ENCODE results near the gene NANOS1.

Gene NANOS1

GRCh38 chr10:118985576-118985975, 43.9 kb upstream of the NANOS1 start:
- in situ Hi-C loops (cut with MboI; ENCODE audit: low sequenced_read_pairs, unreplicated experiment) = no loop called here

DNA sequence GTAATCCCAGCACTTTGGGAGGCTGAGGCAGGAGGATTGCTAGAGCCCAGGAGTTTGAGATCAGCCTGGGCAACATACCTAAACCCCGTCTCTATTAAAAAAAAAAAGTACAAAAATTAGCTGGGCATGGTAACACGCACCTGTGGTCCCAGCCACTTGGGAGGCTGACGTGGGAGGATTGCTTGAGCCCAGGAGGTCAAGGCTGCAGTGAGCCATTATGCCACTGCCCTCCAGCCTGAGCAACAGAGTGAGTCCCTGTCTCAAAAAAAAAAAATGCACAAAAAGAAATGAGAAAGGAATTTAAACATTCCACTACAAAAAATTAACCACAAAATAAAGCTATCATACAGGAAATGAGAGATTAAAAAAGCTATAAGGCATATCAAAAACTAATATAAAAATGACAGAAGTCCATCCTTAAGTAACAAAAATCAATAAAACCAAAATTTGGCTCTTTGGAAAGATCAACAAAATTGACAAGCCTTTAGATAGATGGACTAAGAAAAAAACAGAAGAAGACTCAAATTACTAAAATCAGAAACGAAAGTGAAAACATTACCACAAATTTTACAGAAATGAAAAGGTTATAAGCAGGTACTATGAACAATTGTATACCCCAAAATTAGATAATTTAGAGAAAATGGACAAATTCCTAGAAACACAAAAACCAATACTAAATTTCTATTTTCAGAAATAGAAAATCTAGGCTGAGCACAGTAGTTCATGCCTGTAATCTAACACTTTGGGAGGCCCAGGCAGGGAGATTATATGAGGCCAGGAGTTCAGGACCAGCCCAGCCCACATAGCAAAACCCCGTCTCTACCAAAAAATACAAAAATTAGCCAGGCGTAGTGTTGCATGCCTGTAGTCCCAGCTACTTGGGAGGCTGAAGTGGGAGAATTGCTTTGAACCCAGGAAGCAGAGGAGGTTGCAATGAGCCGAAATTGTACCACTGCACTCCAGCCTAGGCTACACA, 42.4 kb upstream of the NANOS1 start:
- in situ Hi-C loops (cut with MboI; ENCODE audit: low sequenced_read_pairs, unreplicated experiment) = no loop called here
- no peak for DNase-seq (ENCODE audit: low spot score)
- TF ChIP-seq, protein P1, sequence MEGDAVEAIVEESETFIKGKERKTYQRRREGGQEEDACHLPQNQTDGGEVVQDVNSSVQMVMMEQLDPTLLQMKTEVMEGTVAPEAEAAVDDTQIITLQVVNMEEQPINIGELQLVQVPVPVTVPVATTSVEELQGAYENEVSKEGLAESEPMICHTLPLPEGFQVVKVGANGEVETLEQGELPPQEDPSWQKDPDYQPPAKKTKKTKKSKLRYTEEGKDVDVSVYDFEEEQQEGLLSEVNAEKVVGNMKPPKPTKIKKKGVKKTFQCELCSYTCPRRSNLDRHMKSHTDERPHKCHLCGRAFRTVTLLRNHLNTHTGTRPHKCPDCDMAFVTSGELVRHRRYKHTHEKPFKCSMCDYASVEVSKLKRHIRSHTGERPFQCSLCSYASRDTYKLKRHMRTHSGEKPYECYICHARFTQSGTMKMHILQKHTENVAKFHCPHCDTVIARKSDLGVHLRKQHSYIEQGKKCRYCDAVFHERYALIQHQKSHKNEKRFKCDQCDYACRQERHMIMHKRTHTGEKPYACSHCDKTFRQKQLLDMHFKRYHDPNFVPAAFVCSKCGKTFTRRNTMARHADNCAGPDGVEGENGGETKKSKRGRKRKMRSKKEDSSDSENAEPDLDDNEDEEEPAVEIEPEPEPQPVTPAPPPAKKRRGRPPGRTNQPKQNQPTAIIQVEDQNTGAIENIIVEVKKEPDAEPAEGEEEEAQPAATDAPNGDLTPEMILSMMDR (IDR thresholded peaks at IDR 0.05; ENCODE audit: borderline replicate concordance, control extremely low read depth, extremely low read depth, insufficient read depth, missing control alignments) = no peak

More at GRCh38 chr10:118985576-118985975, 43.9 kb upstream of the NANOS1 start:
- no peak for DNase-seq (ENCODE audit: low spot score)
- TF ChIP-seq, protein P1 (IDR thresholded peaks at IDR 0.05; ENCODE audit: borderline replicate concordance, control extremely low read depth, extremely low read depth, insufficient read depth, missing control alignments) = no peak

- no peak for DNase-seq (ENCODE audit: low spot score)
- TF ChIP-seq, protein P1 (IDR thresholded peaks at IDR 0.05; ENCODE audit: borderline replicate concordance, control extremely low read depth, extremely low read depth, insufficient read depth, missing control alignments) = no peak
- in situ Hi-C loops (cut with MboI; ENCODE audit: low sequenced_read_pairs, unreplicated experiment) = no loop called here
Measured at GRCh38 chr10:118990326-118990725, 39.2 kb upstream of the NANOS1 start.

GRCh38 chr10:118992496-118992895, 37.0 kb upstream of the NANOS1 start:
- DNase-seq (ENCODE audit: low spot score) = no peak
- TF ChIP-seq, protein P1 (IDR thresholded peaks at IDR 0.05; ENCODE audit: borderline replicate concordance, control extremely low read depth, extremely low read depth, insufficient read depth, missing control alignments) = no peak
- in situ Hi-C loops (cut with MboI; ENCODE audit: low sequenced_read_pairs, unreplicated experiment) = no loop called here

DNA sequence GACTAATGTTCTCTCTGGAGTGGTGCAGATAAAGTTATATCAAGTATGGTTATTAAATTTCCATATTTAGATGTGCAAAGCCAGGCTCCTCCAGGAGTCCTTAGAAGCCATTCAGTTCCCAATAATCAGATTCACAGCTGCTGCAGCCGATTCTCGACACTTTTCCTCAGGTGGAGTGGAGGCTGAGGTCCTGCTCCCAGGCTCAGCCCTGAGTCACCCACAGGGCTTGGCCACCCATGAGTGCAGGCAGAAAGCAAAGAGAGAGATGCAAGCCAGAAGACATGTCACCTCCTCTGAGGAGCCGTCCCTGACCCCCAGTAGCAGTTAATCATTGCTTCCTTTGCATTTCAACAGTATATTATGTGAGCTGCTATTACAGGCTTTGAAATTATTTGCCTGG, 36.3 kb upstream of the NANOS1 start:
- TF ChIP-seq, protein P1 (IDR thresholded peaks at IDR 0.05; ENCODE audit: borderline replicate concordance, control extremely low read depth, extremely low read depth, insufficient read depth, missing control alignments) = no peak
- in situ Hi-C loops (cut with MboI; ENCODE audit: low sequenced_read_pairs, unreplicated experiment) = no loop called here
- no peak for DNase-seq (ENCODE audit: low spot score)

DNA sequence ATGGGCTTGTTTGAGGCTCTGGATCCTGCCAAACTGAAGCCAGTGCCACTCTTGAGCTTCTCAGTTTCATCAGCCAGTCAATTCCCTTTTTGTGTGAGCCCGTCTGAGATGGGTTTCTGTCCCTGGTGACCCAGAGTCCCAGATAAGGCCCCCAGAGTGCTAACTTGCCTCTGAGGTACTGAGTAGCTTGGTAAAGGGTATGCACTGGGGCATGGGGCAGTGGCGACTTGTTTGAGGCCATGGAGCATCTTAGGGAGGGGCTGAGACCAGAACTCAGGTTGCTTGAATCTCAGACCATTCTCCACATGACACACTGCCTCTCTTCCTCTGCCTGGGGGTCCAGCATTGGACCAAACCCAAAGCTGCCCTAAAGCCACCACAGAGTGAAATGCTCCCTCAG, 35.2 kb upstream of the NANOS1 start:
- no peak for DNase-seq (ENCODE audit: low spot score)
- TF ChIP-seq, protein P1 (IDR thresholded peaks at IDR 0.05; ENCODE audit: borderline replicate concordance, control extremely low read depth, extremely low read depth, insufficient read depth, missing control alignments) = no peak
- in situ Hi-C loops (cut with MboI; ENCODE audit: low sequenced_read_pairs, unreplicated experiment) = no loop called here

Measured in GM13976 (cell line).